Stimulated activated naive CD8-positive, alpha-beta T cell treated with anti-CD3 and anti-CD28 coated beads, Interleukin-15, amount 100 ng/mL, for 72 hours (primary cell): ENCODE measurements around the gene ADSS2.
"Not testable (repeated sequence)": the region's sequence is repeated elsewhere in the genome, so short reads cannot be mapped to it uniquely, and the experiment has no call there.

Experiments used
- ATAC-seq: fragments of 150-1000 bp; cut with Tn5 transposase; 2 replicates; pipeline ENCODE4 v1.10.0; 2021; ENCODE audit warnings: mild to moderate bottlenecking, moderate library complexity
- DNase-seq, 2 donors: peaks; one replicate each; pipeline ENCODE4 v3.0.0; 2021 to 2022
- H3K27ac Mint-ChIP-seq, 2 donors: one replicate each; pipeline ENCODE4 v1.8.0; 2022; ENCODE audit warnings: mild to moderate bottlenecking in 2 of 2, mixed read lengths in 2 of 2, moderate library complexity in 2 of 2
- H3K27me3 Mint-ChIP-seq: one replicate; pipeline ENCODE4 v1.8.0; 2022; ENCODE audit warnings: mixed read lengths
- H3K4me1 Mint-ChIP-seq: one replicate; pipeline ENCODE4 v1.8.0; 2022; ENCODE audit warnings: mild to moderate bottlenecking, mixed read lengths
- H3K4me3 Mint-ChIP-seq, 2 donors: one replicate each; pipeline ENCODE4 v1.8.0; 2022; ENCODE audit warnings: mild to moderate bottlenecking in 2 of 2, mixed read lengths in 2 of 2, moderate library complexity in 1 of 2
- H3K9me3 Mint-ChIP-seq, 2 donors: one replicate each; pipeline ENCODE4 v1.8.0; 2022; ENCODE audit warnings: mixed read lengths in 2 of 2

ADSS2 gene

DNA sequence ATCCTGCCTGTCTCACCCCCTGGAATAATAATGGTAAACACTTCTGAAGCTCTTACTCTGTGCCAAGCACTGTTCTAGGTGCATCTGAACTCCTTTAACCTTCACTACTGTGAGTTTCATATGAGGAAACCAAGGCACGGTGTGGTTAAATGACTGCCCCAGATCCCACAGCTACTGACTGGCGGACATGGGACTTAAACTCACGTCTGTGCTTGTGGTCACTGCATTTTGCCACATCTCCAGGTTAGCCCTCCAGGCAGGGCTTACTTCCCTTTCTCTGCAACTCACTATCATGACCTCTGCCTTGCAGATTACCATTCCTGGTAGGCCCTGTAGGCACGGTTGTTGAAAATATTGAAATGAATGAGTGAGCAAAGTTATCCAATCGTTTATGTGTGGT is 83.4 kb downstream of the ADSS2 start:
- DNase-seq = no peak
- H3K27me3 Mint-ChIP-seq = no peaks in the 10 kb centered on the region
- ATAC-seq = no peak
- no peak overlapping the region for H3K27ac Mint-ChIP-seq
- no peak overlapping the region for H3K4me3 Mint-ChIP-seq
- no peaks in the 10 kb centered on the region for H3K4me1 Mint-ChIP-seq
- peaks cover 0 to 12% of the 10 kb centered on the region in 2 donors for H3K9me3 Mint-ChIP-seq

- H3K4me3 Mint-ChIP-seq = no peak overlapping the region
Observed at GRCh38 chr1:244367399-244368114, 84.2 kb downstream of the ADSS2 start.

DNA sequence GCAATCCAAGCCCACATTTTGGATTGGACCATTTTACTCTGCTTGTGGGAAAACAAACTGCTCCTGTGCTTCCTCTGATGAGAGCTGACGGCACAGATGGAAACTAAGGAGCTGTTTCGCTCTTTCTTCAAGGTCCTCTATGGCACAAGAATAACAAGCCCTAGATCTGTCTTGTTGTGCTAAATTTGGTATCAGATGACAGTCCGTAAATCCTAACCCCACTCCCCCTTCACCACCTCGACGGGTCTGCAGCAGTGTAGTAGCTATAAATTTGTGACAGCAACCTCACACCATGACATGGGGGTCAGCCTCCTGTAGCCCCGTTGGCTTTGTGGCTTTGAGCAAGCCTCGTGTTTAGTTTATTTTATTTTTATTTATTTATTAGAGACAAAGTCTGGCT is 85.9 kb downstream of the ADSS2 start:
- no peak for ATAC-seq
- H3K27me3 Mint-ChIP-seq = no peaks in the 10 kb centered on the region
- no peak overlapping the region for H3K4me3 Mint-ChIP-seq
- H3K4me1 Mint-ChIP-seq = no peaks in the 10 kb centered on the region
- H3K9me3 Mint-ChIP-seq = peaks cover 0 to 12% of the 10 kb centered on the region in 2 donors
- H3K27ac Mint-ChIP-seq = peak overlapping the region in 1 of 2 donors; percentile 59
- DNase-seq = no peak

More at GRCh38 chr1:244367399-244368114, 84.2 kb downstream of the ADSS2 start:
- Mint-ChIP-seq H3K27ac (no peak overlapping the region), H3K27me3 (no peaks in the 10 kb centered on the region), H3K9me3 (peaks cover 0 to 12% of the 10 kb centered on the region in 2 donors), H3K4me1 (no peaks in the 10 kb centered on the region)
- no peak for ATAC-seq
- DNase-seq = no peak

DNA sequence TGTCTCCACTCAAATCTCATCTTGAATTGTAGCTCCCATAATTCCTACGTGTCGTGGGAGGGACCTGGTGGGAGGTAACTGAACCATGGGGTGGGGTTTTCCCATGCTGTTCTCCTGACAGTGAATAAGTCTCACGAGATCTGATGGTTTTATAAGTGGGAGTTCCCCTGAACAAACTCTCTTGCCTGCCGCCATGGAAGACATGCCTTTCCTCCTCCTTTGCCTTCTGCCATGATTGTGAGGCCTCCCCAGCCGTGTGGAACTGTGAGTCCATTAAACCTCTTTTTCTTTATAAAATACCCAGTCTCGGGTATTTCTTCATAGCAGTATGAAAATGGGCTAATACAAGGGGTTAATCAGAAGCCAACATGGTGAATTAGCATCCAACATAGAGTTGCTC is 86.4 kb downstream of the ADSS2 start:
- H3K27me3 Mint-ChIP-seq, H3K27ac Mint-ChIP-seq, H3K4me3 Mint-ChIP-seq, H3K4me1 Mint-ChIP-seq, ATAC-seq, DNase-seq: not testable (repeated sequence)
- peaks cover 0 to 12% of the 10 kb centered on the region in 2 donors for H3K9me3 Mint-ChIP-seq

- ATAC-seq = no peak
- no peaks in the 10 kb centered on the region for H3K4me1 Mint-ChIP-seq
- H3K4me3 Mint-ChIP-seq = no peak overlapping the region
- no peak for DNase-seq
- H3K27me3 Mint-ChIP-seq = no peaks in the 10 kb centered on the region
- H3K27ac Mint-ChIP-seq = no peak overlapping the region
- H3K9me3 Mint-ChIP-seq = peaks cover 0 to 12% of the 10 kb centered on the region in 2 donors
Observed at GRCh38 chr1:244362476-244362875, 89.2 kb downstream of the ADSS2 start.

- no peak overlapping the region for H3K4me3 Mint-ChIP-seq
- no peak overlapping the region for H3K27ac Mint-ChIP-seq
- H3K27me3 Mint-ChIP-seq = no peaks in the 10 kb centered on the region
- H3K9me3 Mint-ChIP-seq = peaks cover 0 to 12% of the 10 kb centered on the region in 2 donors
- ATAC-seq = no peak
- no peak for DNase-seq
- no peaks in the 10 kb centered on the region for H3K4me1 Mint-ChIP-seq
Observed at GRCh38 chr1:244361764-244362473, 89.8 kb downstream of the ADSS2 start.
